Stimulated activated CD4-positive, alpha-beta T cell treated with anti-CD3 and anti-CD28 coated beads, TNF-alpha, amount 100 ng/mL, for 48 hours (primary cell): Measurements from ENCODE around the gene RCOR2.

Source experiments
- DNase-seq, 3 donors: peaks; one replicate each; pipeline ENCODE4 v3.0.0-alpha.2; 2020; ENCODE audit warnings: low read depth in 3 of 3

Gene RCOR2

DNA sequence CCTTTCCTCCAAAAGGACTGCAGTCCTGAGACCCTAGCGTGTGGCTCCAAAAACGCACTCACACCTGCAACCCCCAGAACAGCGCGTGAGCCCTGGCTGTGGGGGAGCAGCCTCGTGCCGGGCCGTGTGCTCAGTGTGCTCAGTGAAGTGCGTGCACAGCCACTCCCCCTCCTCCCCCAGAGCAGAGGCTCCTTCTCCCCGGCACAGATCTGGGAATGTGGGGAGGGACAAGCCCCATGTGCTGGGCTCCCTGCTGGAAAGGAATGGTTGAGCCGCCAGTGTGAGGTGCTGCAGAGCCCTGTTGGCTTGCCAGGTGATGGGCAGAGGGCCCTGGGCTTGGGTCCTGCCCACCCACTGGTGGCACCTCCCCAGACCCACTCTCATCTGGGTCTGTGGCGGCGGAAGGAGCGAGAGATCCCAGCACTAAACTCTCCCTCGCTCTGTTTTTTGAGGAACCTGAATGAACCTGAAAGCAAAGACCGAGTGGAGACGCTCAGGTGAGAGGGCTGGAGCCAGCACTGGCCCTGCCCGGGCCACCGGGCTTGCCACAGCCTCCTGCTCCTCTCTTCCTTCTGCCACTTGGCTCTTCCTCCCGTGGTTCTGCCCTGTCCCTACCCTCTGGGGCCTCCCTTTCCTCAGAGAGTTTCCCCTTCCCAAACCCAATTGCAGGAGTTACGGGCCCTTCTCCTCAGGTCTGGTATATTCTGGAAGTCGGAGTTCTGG, 9.0 kb downstream of the RCOR2 start:
- DNase-seq: no peak

- no peak for DNase-seq
Measured at GRCh38 chr11:63907063-63907462, 9.9 kb downstream of the RCOR2 start.

DNA sequence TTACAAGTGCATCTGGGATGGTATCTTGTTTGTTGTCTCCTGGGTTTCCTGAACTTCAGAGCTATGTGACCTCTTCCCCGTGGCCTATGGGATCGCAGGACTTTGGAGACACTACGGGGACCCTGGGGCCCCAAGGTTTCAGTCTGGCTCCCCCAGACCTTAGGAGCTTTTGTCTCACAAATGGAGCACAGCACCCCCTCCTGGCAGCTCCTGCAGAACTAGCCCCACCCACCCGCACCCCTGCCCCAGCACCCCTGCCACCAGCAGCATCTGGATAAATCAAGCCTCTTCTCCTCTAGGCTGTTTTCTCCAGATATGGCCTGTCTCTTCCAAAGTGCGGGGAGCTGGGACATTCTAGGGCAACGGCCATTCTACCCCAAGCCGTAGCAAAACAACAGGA, 10.4 kb downstream of the RCOR2 start:
- DNase-seq: peak in 1 of 3 donors; percentile 57

- no peak for DNase-seq
Measured at GRCh38 chr11:63906087-63906486, 10.9 kb downstream of the RCOR2 start.

DNA sequence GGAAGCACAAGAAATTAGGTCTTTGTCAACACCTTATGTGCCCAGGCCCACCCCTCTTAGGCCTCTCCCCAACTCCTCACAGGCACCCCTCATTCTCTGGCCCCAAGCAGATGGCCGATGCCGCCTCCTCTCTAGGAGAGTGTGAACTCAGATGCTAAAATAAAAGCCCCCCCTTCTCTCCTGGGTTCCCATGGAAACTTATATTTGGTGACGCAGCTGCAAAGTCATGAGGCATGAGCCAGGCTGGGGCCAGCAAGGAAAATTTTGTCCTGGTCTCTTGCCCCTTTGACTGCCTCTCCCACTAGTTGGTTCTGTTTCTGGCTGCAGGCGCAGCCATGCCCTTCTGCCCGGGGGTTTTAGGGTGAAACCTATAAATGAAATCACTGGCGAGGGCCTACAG, 11.8 kb downstream of the RCOR2 start:
- no peak for DNase-seq

GRCh38 chr11:63904743-63905142, 12.2 kb downstream of the RCOR2 start:
- no peak for DNase-seq

DNA sequence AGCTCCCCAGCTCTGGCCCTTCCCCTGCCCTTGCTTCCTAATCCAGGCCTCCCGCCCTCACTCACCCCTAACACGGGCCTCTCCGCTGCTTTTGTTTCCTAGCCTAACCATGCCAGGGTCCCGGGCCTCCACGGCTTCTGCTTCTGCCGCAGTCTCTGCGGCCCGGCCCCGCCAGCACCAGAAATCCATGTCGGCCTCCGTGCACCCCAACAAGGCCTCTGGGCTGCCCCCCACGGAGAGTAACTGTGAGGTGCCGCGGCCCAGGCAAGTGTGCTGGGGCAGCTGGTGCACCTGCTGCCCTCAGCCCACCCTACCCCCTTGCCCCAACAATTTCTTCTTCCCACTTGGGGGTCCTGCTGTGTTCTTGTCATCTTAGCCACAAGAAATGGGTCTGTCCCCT, 13.1 kb downstream of the RCOR2 start:
- DNase-seq: no peak

GRCh38 chr11:63901660-63902059, 15.3 kb downstream of the RCOR2 start:
- DNase-seq: no peak

DNA sequence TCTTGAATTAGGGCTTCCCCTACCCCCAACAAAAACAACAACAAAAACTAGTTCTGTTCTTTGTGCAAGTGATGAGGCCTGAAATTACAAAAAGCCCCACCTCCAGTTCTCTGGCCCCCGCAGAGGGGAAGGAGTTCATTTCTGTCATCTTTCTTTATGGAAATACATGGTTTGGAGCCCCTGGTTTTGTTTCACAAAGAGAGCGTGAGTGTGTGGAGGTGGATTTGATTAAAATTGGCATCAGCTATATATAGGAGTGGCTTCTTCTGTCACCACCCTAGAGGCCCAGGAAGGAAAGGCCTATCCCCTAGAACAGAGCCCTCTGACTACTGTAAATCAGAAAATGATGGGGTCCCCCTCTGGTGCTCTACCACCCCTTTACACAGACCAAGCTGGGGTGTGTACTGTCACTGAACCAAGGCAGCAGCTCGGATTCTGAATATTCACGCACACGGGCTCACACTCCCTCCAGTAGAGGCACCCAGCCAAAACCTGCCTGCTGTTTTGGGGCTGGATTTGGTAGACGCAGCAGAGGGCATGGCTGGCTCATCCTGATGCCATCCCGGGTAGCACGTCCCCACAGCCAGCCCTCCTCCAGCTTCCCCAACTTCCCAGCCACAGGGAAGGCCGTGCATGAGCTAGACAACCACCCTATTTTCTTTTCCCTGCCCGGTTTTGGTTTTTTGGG, 19.4 kb downstream of the RCOR2 start:
- DNase-seq: no peak

DNA sequence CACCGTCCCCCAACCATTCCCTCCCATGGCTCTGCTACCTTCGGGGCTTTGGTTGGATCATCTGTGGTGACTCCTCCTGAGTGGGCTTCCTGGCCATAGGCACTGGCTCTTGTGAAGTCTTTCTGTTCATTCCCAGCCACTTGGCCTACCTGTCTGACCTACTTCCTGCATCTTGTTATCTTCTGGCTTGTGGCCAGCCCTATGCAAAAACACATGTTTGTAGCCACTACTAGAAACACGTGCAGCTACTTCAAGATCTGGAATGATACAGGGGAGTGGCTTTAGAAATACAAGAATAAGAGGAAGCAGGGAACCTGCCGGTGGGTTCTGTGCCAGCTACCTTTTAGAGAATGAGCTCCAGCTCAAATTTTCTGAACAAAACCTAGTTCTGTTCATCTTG, 20.9 kb downstream of the RCOR2 start:
- DNase-seq: no peak

- DNase-seq: no peak
Measured at GRCh38 chr11:63893355-63893754, 23.6 kb downstream of the RCOR2 start.

GRCh38 chr11:63892228-63892627, 24.7 kb downstream of the RCOR2 start:
- DNase-seq: no peak

GRCh38 chr11:63890368-63890767, 26.6 kb downstream of the RCOR2 start:
- no peak for DNase-seq

DNA sequence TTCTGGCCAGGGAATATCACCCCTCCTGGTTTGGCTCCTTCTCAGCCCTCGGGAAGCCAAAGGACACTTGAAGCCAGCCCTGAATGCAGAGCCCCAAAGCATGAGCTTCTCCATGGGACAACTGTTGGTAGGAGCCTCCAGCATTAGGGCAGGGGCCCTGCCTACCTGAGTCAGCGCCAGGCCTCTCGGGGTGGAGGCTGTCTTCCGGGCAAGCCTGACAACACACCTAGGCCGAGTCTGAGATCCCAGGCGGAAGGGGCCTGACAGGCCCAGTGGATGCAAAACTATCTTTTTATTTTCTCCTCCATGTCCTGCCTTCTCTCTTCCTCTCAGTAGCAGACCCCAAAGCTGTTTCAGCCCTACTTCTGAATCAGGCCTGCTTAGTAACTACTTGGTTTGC, 27.6 kb downstream of the RCOR2 start:
- DNase-seq: no peak

- peak; percentile 32 to 55 (median 45) for DNase-seq
Measured at GRCh38 chr11:63888170-63889086, 28.5 kb downstream of the RCOR2 start.

DNA sequence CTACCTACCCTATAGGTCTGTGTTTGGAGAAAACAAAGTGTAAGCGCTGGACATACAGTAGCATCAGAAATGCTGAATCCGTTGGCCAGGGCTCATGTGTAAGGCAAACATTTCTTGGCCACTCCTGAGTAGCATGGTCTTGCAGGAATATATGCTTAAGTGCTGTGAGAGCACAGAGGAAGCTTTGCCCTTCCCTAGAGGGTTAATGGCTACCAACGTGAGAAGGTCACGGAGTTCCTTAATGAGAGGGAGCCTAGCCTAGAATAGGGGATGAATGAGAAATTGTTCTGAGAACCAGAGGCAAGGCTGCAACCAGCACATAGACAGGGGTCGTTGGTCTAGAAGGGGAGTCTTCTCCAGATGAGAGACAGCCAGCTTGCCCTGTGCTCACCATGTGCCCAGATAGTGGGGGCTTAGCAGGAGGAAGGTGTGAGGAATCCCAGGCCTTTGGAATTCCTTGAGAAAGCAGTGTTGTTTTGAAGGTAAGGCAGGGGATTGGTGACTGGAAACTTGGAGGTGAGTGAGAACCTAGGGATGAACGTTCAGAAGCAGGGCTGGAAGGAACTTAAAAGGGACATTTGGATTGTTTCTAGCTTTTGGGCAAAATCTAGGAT, 29.5 kb downstream of the RCOR2 start:
- DNase-seq: no peak

DNA sequence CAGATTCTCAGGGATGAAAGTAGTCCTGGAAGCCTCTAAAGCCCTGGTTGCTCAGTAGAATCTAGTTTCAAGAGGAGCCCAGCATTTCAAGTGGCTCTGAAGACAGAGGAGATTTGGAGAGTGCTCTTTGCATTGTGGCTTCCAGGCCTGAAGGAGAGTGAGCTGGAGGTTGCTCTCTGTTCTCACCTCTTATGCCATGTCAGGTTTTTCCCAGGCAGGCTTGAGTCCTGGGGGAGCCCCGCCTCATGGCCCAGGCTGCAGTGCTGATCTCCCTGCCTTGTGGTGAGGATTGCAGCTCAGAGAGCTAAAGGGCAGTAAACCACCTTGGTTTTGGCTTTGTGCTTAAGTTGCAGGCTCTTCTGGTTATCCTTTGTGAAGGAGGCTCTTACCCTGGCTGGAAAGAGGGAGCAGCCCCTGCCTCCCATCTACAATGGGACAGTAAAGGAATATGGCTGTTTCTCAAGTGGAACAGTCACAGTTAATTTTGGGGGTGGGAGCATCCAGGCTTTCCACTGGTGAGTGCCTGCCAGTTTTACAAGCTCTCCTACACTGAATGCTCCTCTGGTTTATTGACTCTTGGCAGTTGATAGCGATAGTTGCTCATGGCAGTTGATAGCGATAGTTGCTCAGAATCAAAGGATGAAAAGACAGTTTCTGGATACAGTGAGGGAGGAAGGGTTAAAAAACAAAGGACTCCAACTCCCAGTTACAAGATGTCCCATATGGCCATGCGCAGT, 32.6 kb downstream of the RCOR2 start:
- DNase-seq: no peak

GRCh38 chr11:63883791-63884190, 33.2 kb downstream of the RCOR2 start:
- no peak for DNase-seq

DNA sequence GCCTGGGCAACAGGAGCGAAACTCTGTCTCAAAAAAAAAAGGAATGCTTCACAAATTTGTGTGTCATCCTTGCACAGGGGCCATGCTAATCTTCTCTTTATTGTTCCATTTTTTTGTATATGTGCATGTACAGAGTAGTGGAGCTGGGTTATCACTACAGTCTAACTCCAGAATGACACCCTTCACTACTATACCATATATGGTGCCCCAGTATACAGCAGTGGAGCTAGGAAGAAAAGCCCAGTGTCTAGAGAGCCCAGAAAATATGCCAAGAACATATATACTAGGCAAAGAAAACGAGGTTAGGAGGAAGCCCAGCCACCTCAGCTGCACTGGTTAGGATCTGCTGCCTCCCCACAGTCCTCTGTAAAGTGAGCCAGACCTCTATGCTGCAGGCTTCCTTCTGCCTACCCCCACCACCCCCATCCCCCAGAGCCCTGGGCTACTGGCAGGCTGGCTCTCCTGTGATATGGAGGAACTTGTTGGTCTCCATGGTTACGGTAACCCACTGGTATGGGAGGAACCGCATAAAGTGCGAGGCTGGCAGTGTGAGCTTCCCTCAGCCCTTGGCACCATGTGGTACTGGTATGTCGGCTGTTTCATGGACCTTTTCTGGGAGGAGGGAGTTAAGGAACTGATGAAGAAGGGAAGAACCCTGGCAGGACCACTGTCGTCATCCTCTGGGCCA, 34.3 kb downstream of the RCOR2 start:
- DNase-seq: no peak

DNA sequence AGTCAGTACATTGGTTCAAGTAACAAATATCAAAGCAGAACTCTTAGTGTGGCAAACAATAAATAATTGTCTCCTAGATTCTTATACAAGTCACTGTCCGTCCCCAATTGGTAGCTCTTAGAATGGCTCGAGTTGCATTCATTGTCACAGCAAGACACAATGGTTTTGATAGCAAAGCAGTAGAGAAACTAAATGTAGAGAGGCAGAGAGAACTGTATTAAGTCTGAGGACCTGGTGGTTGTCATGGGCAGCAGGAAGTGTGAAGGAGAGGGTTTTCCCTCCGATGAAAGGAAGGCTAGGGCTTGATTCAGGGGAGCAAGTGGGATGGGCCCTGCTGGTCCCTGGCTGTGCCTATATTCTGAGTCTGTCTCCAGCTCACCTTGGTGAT, 36.6 kb downstream of the RCOR2 start:
- no peak for DNase-seq
